NCI-H526 (cell line): ENCODE results near the gene DAGLA.

Experiments
- DNase-seq, 2 experiments: peaks; one replicate each; lab custom pipeline; 2025; lab: John Stamatoyannopoulos, UW

DAGLA gene

DNA sequence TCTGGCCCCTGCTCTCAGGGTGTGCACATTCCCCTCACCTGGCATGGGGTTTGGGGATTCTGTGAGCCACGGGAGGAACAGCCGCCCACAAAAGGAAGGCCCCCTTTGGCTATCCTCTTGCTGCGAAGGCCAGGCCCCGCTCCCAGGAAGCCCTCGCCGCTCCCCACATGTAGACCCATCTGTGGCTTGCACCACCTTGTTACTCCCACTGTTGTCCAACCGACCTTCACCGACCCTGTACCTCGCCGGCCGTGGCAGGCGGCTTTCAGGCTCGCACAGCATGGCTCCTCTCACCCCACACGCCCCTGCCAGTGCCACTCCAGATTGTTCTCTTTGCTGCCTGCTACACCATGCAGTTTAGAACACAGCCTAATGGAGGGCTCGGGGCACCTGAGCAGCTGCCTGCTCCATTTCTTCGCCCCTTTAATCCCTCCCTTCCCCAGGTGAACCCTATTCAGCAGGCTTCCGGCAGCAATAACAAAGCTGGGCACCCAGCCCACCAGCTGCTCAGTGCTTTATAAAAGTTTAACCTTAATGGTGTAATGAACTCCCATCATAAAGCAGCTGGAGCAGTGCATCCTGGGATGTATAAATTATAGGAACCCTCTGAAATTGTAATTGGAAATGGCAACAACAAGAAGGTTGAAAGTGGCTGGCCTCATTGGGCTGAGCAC, 10.7 kb downstream of the DAGLA start:
- no peak for DNase-seq

DNA sequence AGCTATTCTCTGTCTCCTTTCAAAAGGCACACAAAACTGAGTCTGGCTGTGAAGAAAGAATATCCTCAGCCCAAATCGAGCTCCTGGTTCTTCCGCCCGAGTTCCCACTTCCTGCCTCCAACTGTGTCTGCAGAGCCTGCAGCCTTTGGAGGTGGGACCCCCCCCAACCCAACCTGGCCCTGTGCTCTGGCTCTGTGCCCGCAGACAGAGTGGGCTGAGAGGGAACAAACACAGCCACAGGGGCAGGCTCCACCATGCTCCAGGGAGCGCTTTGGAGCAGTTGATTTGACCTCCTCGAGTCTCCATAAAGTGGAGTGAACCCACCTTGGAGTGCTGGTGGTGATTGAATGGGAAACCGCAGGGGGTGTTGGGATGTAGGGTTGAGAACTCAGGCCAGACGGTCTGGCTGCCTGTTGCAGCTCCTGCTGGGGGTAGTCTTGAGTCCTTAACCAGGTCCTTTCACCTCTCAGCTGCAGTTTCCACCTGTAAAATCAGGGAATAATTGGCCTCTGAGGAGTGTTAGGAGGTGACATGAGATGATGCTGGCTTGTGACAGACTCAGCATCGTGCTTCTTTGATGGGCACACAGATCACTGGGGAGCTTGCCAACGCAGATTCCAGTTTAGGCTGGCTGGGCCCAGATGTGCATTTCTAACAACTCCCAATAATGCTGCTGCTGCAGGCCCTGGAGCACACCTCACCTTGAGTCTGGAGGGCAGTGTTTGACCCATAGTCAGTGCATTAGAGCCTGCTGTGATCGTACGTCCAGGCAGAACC, 11.4 kb downstream of the DAGLA start:
- no peak for DNase-seq

DNA sequence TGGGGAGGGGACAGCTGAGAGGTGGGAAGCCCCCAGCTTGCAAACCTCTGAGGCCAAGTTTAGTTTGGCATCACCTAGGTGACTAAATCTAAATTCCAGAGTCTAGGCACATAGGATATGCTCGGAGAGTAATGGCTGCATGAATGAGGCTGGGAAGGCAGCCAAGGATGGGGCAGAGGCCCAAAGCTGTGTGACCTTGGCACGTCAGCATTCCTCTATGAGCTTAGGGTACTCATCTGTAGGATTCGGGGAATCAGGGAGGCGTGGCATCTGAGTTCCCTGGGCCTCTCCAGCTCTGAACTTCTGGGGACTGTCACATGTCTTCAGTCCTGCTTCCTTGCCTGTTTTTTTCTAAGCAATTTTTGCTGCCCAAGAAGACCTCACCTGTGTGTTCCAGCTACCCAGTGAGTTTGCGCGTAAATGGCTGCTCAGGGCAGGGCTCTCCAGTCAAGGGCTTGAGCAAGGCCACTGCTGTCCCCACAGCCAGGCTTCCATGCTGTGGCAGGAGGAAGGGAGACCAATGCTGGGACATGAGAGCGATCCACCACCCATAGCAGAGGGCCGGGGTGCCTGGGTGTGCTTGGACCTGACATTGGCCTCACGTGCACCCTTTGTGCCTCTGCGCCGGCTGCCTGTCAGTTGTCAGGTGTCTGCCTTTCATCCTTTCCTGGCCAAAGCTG, 13.9 kb downstream of the DAGLA start:
- DNase-seq: no peak

DNA sequence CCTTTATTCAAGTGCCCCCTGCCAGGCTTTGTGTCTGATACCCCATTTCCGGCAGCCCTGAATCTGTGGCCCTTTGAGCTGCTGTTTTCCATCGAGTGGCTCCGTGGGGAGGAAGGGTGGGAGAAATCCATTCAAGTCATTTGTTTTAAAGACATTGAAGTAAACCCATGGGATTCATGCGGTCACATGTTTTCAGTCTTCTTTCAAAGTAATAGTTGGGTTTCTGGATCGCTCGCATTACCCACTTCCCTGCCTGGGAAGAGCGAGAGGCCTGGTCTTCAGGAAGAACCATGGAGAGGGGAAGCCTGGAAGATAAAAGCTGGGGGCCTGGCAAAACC, 14.4 kb downstream of the DAGLA start:
- DNase-seq: no peak

DNA sequence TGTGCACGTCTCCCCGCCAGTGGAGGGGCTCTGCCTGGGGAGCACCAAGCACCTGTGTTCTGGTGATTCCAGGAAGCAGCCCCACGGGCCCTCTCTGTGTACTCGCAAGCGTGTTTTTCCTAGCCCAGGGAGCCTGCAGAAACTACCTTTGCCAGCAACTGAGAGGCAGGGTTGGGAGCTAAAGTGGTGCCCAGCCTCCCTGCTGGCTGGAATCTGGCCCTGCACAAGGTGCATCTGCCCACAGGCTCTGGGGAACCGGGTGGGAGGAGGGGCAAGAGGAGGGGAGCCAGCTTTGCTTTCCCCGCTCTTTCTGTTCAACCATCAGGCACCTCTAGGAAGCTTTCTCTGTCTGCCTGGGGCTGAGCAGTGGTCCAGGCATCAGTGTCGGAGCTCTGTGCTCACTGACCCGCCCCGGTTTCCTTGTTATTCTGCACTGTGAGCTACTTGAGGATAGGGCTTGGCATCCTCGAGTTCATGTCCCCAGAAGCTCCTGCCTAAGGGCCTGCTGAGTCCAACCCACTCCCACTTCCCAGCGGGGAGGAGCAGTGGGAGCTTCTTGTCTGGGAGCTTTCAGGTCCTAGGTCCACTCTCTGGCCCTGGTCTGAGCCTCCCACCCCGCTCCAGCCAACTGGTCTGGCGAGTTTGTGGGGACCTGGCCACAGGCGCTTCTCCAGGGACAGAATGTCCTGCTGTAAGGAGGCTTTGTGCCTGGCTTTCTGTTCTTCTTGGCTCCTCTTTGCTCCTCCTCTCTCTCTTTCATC, 14.9 kb downstream of the DAGLA start:
- DNase-seq: no peak

DNA sequence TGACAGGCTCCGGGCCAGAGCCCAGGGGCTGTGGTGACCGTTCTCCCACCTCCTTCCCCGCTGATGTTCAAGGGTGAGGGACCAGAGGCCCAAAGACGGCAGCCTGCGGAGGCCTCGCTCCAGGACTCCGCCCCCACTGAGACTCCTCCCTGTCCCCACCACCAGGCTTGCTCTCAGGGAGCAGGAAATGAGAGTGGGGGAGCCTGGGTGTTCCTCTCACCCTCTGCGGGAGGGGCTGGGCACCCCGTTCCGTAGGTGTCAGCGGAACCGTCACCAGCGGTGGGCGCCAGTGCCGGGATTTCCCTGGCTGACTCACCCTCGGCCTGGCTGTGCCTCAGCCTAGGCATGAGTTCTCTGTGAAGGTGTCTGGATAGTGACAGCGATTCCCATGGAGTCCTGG, 15.7 kb downstream of the DAGLA start:
- no peak for DNase-seq

DNA sequence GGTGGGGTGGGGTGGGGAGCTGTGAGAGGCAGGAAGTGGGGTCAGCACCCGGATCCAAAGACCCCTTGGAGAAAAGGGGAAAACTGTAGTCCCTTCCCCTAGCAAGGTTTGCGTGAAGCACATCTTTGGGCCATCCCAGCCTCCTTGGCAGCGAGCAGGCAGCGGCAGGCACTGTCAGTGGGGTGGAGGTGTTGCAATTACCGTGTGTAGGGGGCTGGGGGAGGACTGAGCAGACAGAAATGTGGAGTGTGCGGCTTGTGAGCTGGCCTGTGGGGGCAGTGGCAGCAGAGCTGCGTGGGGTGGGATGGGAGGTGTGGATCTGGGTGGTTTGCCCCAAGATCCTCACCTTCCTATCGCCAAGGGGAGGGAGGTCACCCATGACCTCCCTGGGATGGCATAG, 16.4 kb downstream of the DAGLA start:
- no peak for DNase-seq

DNA sequence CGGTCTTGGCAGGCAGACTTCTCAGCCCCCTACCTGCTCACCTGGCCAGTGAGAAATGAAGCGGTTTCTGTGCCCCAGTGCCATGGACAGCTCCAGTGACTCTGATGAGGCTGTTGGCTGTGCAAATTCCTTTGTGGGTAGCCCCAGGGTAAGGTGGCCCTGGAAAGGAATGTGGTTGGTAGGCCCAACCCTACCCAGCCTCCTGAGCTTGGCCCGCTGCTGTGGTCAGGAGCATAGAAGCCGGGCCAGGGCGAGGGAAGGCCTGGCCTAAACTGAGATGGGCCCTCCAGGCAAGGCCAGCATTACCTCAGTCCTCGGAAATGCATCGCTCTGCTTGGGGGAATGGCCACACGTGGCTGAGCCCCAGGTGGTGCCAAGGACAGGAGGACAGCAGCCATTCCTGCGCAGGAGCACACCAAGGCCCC, 16.9 kb downstream of the DAGLA start:
- DNase-seq: no peak

DNA sequence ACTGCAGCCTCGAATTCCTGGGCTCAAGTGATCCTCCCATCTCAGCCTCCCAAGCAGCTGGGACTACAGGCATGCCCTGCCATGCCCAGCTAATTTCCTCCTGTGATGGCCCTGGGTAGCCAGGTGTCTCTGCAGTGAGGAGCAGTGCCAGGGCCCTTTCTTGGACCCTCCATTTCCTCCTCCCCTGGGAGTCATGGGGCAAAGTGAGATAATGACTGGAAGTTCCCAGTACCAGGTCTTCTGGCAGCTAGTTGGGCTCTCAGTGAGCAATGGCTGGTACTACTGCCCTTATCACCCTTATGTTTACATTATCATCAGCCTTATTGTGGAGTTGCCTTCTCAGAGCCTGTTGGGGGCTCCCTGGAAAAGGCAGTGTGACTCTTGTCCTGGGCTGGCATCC, 17.6 kb downstream of the DAGLA start:
- no peak for DNase-seq

DNA sequence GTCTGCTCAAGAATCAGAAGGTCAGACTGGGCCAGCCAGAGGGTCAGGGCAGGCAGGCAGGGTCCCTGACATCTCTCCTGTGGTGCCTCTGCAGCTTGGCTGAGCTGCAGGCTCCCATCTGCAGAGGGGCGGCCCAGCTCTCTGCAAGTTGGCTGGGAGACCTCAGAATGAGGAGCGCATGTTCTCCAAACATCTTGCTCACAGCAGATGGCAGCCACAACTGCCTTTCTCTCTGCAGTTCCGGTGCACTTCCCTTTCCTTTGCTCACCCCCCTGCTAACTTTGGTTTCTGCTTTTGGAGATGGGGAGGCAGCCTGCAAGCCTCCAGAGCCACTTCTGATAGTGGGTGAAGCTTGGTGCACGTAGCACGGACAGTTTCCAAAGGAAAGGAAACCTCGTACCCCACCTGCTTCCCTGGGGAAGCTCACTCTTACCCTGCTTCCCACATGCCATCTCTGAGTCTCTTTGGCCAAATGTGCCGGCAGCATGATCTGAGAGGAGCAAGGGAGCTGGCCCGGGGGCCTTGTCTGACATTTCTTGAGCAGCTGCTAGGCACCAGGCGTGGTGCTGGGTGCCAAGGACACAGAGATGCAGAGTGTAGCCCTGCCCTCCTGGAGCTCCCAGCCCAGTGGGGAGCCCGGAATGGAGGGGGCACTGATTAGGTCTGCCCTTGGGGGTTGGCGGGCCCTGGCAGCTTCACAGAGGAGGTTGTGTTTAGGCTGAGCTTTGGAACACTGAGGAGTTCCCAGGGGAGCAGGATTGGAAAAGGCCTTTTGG, 18.2 kb downstream of the DAGLA start:
- DNase-seq: no peak

DNA sequence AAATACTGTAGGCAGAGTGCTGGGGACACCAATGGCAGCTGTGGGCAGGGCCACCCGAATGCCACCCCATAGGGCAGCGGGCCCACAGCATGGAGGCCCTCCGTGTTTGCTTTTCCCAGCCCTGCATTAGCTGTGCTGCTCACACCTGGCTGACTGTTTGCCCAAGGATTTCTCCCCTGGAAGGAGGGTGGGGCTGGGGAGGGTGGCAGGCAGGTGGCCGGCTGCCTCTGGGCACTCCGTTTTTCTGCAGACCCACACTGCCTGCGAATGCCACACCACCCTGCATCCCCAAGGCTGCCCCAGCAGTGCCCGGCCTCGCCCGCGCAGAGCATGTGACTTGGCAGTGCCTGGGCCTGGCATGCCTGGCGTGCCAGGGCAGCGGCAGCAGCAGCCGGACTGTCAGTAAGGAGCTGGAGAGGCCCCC, 19.6 kb downstream of the DAGLA start:
- peak; percentile 54 to 84 for DNase-seq

DNA sequence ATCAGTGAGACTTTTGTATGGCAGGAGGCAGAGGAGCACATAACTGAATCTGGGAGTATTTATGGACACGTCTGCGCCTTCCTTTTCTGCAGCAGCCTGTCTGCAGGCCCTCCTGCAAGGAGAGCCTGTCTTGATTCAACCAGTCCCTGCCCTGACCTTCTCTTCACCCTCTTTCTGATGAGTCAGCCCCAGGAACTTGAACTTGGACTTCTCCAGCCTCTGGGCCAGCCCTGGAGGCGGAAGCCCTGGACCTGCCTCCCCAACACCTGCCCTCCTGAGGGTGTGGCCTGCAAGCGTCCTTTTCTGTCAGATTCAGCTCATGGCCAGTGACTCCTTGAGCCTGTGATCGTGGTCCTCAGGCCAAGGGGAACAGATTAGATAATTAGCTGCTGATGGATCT, 20.0 kb downstream of the DAGLA start:
- no peak for DNase-seq

DNA sequence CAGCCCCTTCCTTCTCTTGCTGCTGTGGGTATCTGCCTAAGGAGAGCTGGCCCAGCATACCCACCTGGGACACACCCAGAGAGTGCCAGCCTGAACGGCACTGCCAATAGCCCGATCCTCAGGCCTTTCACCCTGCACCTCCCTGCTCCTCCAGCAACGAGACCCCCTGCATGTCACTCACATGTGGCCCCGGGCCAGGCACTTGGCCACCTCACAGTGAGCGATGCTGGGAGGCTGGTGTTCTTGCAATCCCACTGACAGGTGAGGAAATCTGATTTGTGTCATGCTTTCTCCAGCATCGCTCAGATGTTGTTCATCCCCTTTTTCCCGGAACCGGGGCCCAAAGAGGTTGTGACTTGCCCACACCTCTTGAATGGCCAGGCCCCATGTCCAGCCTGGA, 20.5 kb downstream of the DAGLA start:
- no peak for DNase-seq

DNA sequence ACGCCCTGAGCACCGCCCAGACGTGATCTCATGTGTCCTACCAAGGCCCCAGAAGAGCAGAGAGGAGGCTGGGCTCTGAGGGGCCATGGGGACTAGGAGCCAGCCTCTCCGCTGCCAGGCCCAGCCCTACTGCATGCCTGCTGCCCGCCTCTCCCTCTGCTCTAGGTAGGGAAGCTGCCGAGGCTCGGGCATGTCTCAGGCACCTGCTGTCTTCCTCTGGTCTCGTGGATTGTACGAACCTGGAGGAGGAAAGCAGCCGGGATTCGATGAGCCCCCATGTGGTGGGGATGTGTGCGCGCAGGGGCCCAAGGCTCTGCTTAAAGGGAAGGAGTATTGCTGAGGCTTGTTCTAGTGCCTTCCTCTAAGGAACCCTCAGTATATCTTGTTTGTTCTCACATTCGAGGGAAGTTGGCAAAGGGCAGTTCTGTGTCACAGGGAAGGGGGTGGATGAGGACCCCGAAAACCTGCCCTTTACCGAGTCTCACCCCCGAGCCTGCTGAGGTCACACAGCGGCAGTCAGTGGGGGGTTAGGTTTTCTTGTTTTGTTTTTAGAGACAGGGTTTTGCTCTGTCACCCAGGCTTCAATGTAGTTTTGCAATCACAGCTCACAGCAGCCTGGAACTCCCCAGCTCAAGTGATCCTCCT, 21.2 kb downstream of the DAGLA start:
- DNase-seq: peak; percentile 26 to 76

DNA sequence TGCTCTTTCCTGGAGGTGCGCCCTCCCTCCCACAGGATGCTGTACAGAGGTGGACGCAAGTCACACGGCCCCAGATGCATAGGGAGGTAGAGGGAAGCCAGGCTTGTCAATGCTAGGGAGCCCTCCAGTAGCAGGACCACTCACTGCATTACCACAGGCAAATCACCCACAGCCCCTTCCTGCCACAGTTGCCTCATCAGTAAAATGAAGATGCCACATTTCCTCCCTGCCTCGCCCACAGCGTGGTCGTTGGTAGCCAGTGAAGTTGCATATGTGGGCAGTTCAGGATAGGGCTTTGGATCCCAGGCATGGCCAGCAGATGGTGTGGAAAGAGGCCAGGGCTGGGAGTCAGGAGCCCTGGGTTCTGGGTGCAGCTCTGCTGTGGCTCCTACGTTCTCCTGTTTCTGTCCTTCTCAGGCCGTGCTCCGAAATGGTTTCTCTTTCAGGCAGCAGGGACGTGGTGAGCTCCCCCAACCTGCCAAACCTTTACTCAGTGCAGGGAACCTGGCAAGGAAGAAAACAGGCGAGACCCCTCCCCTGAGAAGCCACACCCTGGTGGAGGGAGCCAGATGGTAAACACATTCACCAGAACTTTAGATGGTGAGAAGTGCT, 22.6 kb downstream of the DAGLA start:
- DNase-seq: no peak

DNA sequence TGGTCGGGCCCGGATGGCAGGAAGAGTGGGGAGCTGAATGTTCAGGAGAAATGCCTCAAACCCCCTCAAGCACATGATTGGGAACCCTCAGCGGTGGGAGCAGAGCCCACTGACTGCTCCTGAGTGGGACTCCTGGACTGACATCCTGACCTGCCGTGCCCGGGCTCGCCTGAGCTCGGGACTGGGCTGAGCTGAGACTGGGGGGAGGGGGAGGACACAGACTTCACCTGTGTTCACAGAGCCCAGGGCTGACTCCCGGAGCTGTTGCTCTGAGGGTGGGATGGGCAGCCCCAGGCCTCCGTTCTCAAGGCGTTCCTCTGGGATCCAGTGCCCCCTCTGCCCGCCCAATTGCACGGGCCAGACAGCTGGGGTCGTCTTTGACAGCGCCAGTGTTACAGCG, 24.6 kb downstream of the DAGLA start:
- DNase-seq: peak in 1 of 2 experiments; percentile 23

DNA sequence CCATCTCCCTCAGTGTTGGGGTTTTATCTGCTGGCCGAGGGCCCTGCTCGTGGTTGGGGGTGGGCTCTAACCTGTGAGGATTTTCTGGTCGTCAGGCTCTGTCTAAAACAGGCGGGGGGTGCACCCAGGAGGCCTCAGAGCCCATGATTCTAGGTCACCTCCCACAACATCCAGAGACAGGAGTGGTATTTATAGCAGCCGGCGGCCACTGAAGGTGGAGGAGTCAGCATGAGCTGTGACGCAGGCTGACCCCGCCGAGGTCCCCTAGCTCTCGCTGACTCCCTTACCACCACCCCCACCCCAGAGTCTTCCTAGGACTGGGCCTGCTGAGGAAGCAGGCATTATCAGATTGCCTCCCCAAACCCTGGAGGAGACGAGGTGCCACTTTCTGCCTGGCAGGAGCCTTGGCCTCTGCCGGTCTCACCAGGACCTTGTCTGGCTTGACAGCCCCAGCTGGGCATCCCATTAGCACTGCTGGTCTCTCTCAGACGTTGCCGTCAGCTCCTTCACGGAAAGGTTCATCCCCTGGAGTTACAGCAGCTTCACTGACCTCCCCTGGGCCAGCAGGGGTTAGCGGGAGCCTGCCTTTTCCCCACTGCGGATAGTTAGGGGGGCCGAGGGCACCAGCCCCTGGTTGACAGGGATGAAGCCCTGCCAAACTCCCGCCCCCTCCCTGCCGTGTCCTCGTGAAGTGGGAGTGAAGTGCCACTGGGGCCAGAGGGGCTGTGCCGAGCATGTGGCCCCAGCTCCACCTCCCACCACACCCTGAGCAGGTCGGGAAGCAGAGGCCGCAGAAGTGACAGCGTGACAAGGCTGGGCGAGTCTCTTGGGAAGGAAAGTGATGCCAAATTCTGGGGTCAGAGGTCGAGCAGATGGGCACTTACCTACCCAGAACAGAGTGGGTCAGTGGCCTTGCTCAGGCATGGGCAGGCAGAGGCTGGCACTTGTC, 26.5 kb downstream of the DAGLA start:
- no peak for DNase-seq

DNA sequence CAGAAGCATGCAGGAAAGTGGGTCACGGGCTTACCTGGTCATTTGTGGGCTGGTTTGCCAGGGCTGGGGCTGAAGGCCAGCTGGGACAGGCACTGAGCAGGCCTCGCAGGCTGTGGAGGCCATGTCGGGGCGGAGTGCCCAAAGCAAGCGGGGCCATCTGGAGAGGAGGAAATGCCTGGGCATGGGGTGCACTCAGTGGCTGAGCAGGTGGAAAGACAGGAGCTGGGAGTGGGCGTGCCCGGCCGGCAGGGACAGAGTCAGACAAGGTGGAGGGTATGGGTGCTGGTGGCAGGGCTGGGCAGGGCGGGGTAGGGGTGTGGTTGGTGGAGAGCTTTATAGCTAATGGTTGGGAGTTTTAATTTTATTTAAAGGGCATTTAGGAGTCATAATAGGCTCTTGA, 27.4 kb downstream of the DAGLA start:
- DNase-seq: peak in 1 of 2 experiments; percentile 32

DNA sequence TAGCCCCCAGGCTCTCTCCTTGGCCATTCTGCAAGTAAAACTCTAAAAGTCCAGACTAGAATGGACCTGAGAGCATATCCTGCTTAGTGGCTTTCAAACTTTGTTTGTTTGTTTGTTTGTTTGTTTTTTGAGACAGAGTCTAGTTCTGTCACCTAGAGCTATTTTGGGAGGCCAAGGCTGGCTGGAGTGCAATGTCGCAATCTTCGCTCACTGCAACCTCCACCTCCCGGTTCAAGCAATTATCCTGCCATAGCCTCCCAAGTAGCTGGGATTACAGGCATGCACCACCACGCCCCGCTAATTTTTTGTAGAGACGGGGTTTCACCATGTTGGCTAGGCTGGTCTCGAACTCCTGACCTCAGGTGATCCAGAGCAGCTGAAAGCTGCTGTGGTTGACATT, 28.9 kb downstream of the DAGLA start:
- DNase-seq: no peak

DNA sequence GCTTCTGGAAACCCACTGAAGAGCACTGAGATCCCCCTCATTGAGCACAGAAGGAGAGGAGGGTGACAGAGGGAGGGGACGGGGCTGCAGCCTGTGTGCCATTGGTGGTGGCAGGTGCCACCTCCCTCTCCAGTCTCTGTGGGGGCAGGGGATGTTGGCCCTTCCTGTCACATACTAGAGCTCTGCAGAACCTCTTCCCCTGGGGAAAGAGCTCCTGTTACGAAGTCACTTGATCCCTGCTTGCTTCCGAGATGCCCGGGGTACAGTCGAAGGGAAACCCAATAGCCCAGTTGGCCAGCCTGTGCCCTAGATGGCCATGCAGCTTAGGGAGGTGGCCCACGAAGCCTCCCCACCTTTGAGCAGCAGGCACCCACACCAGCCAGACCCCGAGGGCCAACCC, 29.4 kb downstream of the DAGLA start:
- DNase-seq: no peak
